ENCODE measurements around the gene GOLGA6L26. TPM values are rescaled to one million over a fixed set of nuclear protein-coding genes. Genes with fewer than 3 reads are reported as not detected.
"Not testable (repeated sequence)": the region's sequence is repeated elsewhere in the genome, so short reads cannot be mapped to it uniquely, and the experiment has no call there.

GOLGA6L26 gene
- total RNA-seq, 1 donor from 2014 or later: not detected

GRCh38 chr15:23370578-23370977, 36.6 kb upstream of the GOLGA6L26 start:
- no peak for TF ChIP-seq CTCF (IDR thresholded peaks at IDR 0.05; ENCODE audit: unreplicated experiment)
- H3K4me1 Mint-ChIP-seq (ENCODE audit: low read depth): no peaks in the 10 kb centered on the region
- no peak overlapping the region for H3K27ac Mint-ChIP-seq

GRCh38 chr15:23364261-23364660, 30.3 kb upstream of the GOLGA6L26 start:
- H3K36me3 Mint-ChIP-seq (ENCODE audit: insufficient read depth); H3K27me3 Mint-ChIP-seq; DNase-seq (ENCODE audit: low spot score, unreplicated experiment); H3K4me3 Mint-ChIP-seq (ENCODE audit: low read depth); H3K9me3 Mint-ChIP-seq (ENCODE audit: low read depth); H3K27ac Mint-ChIP-seq; H3K4me1 Mint-ChIP-seq (ENCODE audit: low read depth): not testable (repeated sequence)

More at GRCh38 chr15:23370578-23370977, 36.6 kb upstream of the GOLGA6L26 start:
- Mint-ChIP-seq H3K36me3 (ENCODE audit: insufficient read depth) (no peaks in the 10 kb centered on the region), H3K27me3 (no peaks in the 10 kb centered on the region), H3K9me3 (ENCODE audit: low read depth) (peaks cover 4% of the 10 kb centered on the region), H3K4me3 (ENCODE audit: low read depth) (no peak overlapping the region)
- no peak for DNase-seq (ENCODE audit: low spot score, unreplicated experiment)

- not testable (repeated sequence) for H3K27me3 Mint-ChIP-seq; H3K36me3 Mint-ChIP-seq (ENCODE audit: insufficient read depth); H3K9me3 Mint-ChIP-seq (ENCODE audit: low read depth); H3K4me3 Mint-ChIP-seq (ENCODE audit: low read depth); H3K27ac Mint-ChIP-seq; DNase-seq (ENCODE audit: low spot score, unreplicated experiment); H3K4me1 Mint-ChIP-seq (ENCODE audit: low read depth)
- peak; percentile 22 for TF ChIP-seq CTCF (IDR thresholded peaks at IDR 0.05; ENCODE audit: unreplicated experiment)
Observed at GRCh38 chr15:23362622-23363021, 28.6 kb upstream of the GOLGA6L26 start.

- not testable (repeated sequence) for H3K27ac Mint-ChIP-seq; H3K4me1 Mint-ChIP-seq (ENCODE audit: low read depth)
Observed at GRCh38 chr15:23354448-23354847, 20.5 kb upstream of the GOLGA6L26 start, which contains the start of gene GOLGA8S. GOLGA8S (plus strand) TSS chr15:23354748; CDS start chr15:23354810, 62 bp downstream.

GRCh38 chr15:23311233-23311632, 22.8 kb downstream of the GOLGA6L26 start:
- not testable (repeated sequence) for H3K4me3 Mint-ChIP-seq (ENCODE audit: low read depth); H3K9me3 Mint-ChIP-seq (ENCODE audit: low read depth); H3K4me1 Mint-ChIP-seq (ENCODE audit: low read depth); DNase-seq (ENCODE audit: low spot score, unreplicated experiment); H3K27me3 Mint-ChIP-seq; H3K27ac Mint-ChIP-seq
- H3K36me3 Mint-ChIP-seq (ENCODE audit: insufficient read depth): peaks cover 12% of the 10 kb centered on the region

More at GRCh38 chr15:23354448-23354847, 20.5 kb upstream of the GOLGA6L26 start, which contains the start of gene GOLGA8S:
- H3K36me3 Mint-ChIP-seq (ENCODE audit: insufficient read depth); H3K4me3 Mint-ChIP-seq (ENCODE audit: low read depth); H3K9me3 Mint-ChIP-seq (ENCODE audit: low read depth); H3K27me3 Mint-ChIP-seq; DNase-seq (ENCODE audit: low spot score, unreplicated experiment): not testable (repeated sequence)

GRCh38 chr15:23305921-23306320, 28.1 kb downstream of the GOLGA6L26 start:
- not testable (repeated sequence) for H3K4me1 Mint-ChIP-seq (ENCODE audit: low read depth); H3K27ac Mint-ChIP-seq; DNase-seq (ENCODE audit: low spot score, unreplicated experiment); H3K27me3 Mint-ChIP-seq
- peaks cover 13% of the 10 kb centered on the region for H3K36me3 Mint-ChIP-seq (ENCODE audit: insufficient read depth)
- H3K4me3 Mint-ChIP-seq (ENCODE audit: low read depth): peak overlapping the region; percentile 9
- H3K9me3 Mint-ChIP-seq (ENCODE audit: low read depth): peaks cover 13% of the 10 kb centered on the region

GRCh38 chr15:23304805-23305204, 29.2 kb downstream of the GOLGA6L26 start:
- H3K36me3 Mint-ChIP-seq (ENCODE audit: insufficient read depth): not testable (repeated sequence)

GRCh38 chr15:23304267-23304666, 29.7 kb downstream of the GOLGA6L26 start:
- Mint-ChIP-seq H3K4me3 (ENCODE audit: low read depth) (peak overlapping the region; percentile 82), H3K9me3 (ENCODE audit: low read depth) (peaks cover 10% of the 10 kb centered on the region), H3K27ac (peak overlapping the region; percentile 94)
- not testable (repeated sequence) for H3K36me3 Mint-ChIP-seq (ENCODE audit: insufficient read depth); H3K27me3 Mint-ChIP-seq; H3K4me1 Mint-ChIP-seq (ENCODE audit: low read depth); DNase-seq (ENCODE audit: low spot score, unreplicated experiment)

More at GRCh38 chr15:23304805-23305204, 29.2 kb downstream of the GOLGA6L26 start:
- Mint-ChIP-seq H3K4me3 (ENCODE audit: low read depth) (peak overlapping the region; percentile 82), H3K9me3 (ENCODE audit: low read depth) (peaks cover 13% of the 10 kb centered on the region)
- H3K27ac Mint-ChIP-seq; H3K4me1 Mint-ChIP-seq (ENCODE audit: low read depth); DNase-seq (ENCODE audit: low spot score, unreplicated experiment); H3K27me3 Mint-ChIP-seq: not testable (repeated sequence)

- H3K27ac Mint-ChIP-seq: peak overlapping the region; percentile 94
- peaks cover 10% of the 10 kb centered on the region for H3K9me3 Mint-ChIP-seq (ENCODE audit: low read depth)
- H3K4me3 Mint-ChIP-seq (ENCODE audit: low read depth): peak overlapping the region; percentile 82
- not testable (repeated sequence) for H3K36me3 Mint-ChIP-seq (ENCODE audit: insufficient read depth); H3K27me3 Mint-ChIP-seq; H3K4me1 Mint-ChIP-seq (ENCODE audit: low read depth)
- peak; percentile 18 for DNase-seq (ENCODE audit: low spot score, unreplicated experiment)
Observed at GRCh38 chr15:23303654-23304053, 30.3 kb downstream of the GOLGA6L26 start.

GRCh38 chr15:23303246-23303645, 30.8 kb downstream of the GOLGA6L26 start:
- not testable (repeated sequence) for H3K4me3 Mint-ChIP-seq (ENCODE audit: low read depth); H3K27ac Mint-ChIP-seq; H3K4me1 Mint-ChIP-seq (ENCODE audit: low read depth); DNase-seq (ENCODE audit: low spot score, unreplicated experiment); H3K36me3 Mint-ChIP-seq (ENCODE audit: insufficient read depth); H3K27me3 Mint-ChIP-seq
- H3K9me3 Mint-ChIP-seq (ENCODE audit: low read depth): peaks cover 10% of the 10 kb centered on the region

All from progenitor cell of endocrine pancreas (in vitro differentiated cells).